DMS114 treated with DMSO at 0.1 percent for 48 hours (cell line): ENCODE data around the gene SLC22A23.

Experiments
- DNase-seq: peaks from one replicate; lab custom pipeline; 2025; ENCODE audit not compliant: unreplicated experiment; lab: John Stamatoyannopoulos, UW

Gene SLC22A23

GRCh38 chr6:3288711-3289663 is 167.9 kb downstream of the SLC22A23 start:
- DNase-seq: no peak

- no peak for DNase-seq
These were observed 168.7 kb downstream of the SLC22A23 start for GRCh38 chr6:3287976-3288707.

- DNase-seq: no peak
These were observed 169.5 kb downstream of the SLC22A23 start for GRCh38 chr6:3287308-3287707.

GRCh38 chr6:3286641-3287171 is 170.1 kb downstream of the SLC22A23 start:
- DNase-seq: no peak

- DNase-seq: no peak
These were observed 171.1 kb downstream of the SLC22A23 start for GRCh38 chr6:3285732-3286131.

- DNase-seq: no peak
These were observed 171.7 kb downstream of the SLC22A23 start for GRCh38 chr6:3285049-3285639.

GRCh38 chr6:3284436-3284876 is 172.4 kb downstream of the SLC22A23 start:
- DNase-seq: no peak

- DNase-seq: no peak
These were observed 173.0 kb downstream of the SLC22A23 start for GRCh38 chr6:3283641-3284435.

- DNase-seq: no peak
These were observed 173.6 kb downstream of the SLC22A23 start for GRCh38 chr6:3283241-3283640.

- no peak for DNase-seq
These were observed 174.2 kb downstream of the SLC22A23 start for GRCh38 chr6:3282476-3283236.

GRCh38 chr6:3281631-3282475 is 175.0 kb downstream of the SLC22A23 start:
- DNase-seq: no peak

GRCh38 chr6:3280866-3281465 is 175.9 kb downstream of the SLC22A23 start:
- DNase-seq: no peak

- no peak for DNase-seq
These were observed 176.8 kb downstream of the SLC22A23 start for GRCh38 chr6:3280091-3280490.

- no peak for DNase-seq
These were observed 178.2 kb downstream of the SLC22A23 start for GRCh38 chr6:3278691-3279090.

- DNase-seq: no peak
These were observed 178.9 kb downstream of the SLC22A23 start for GRCh38 chr6:3277851-3278416.

- DNase-seq: no peak
These were observed 179.6 kb downstream of the SLC22A23 start for GRCh38 chr6:3277251-3277650.

GRCh38 chr6:3276174-3277167 is 180.4 kb downstream of the SLC22A23 start:
- DNase-seq: no peak
